CD4-positive, alpha-beta T cell treated with Interleukin-6 for 4 hours (primary cell): ENCODE results near the gene ZBTB7B.
A peak's percentile ranks its signal among the peaks of the same experiment; 100 is the strongest.

Experiments used
- DNase-seq: peaks from one replicate; pipeline ENCODE4 v3.0.0-alpha.2; 2020; ENCODE audit warnings: mixed read lengths

The ZBTB7B gene

GRCh38 chr1:155062702-155063411 lies 60.3 kb downstream of the ZBTB7B start:
- peak; percentile 81 for DNase-seq

- DNase-seq = peak; percentile 89
Measured at GRCh38 chr1:155063550-155064110, 61.0 kb downstream of the ZBTB7B start, which contains the start of gene EFNA4. Gene EFNA4 (plus strand): TSS chr1:155063740. CDS start chr1:155063824, 84 bp downstream.

DNA sequence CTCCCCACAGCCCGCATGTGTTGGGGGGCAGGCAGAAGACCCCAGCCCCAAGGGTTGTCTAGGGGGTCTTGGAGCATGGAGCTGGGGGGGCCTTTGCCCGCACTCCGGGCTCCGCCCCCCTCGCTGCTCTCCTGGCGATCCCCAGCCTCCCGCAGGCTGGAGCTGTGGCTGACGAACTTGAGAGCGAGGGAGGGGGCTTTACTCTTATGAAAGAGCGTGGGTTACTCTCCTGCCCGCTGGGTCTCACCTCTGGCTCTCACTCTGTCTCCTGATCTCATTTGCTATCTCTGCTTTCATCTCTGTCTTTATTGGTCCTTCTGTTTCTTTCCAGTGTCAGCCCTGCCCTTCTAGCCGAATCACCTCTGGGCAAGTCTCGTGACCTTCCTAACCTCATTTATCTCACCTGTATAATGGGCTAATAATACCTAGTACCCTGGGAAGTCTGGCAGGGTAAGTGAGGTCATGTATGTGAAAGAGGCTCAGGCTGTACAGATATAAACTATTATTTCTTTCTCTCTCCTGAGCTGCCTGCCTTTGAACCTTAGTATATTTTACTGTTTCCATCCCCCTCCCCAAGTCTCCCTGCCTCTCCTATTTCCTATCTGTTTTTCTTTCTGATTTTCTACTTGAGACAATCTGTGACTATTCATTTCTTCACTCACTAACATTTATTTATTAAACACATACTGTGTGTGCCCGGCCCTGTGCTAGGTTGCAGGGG lies 61.7 kb downstream of the ZBTB7B start:
- no peak for DNase-seq

GRCh38 chr1:155064832-155065429 lies 62.3 kb downstream of the ZBTB7B start:
- no peak for DNase-seq

DNA sequence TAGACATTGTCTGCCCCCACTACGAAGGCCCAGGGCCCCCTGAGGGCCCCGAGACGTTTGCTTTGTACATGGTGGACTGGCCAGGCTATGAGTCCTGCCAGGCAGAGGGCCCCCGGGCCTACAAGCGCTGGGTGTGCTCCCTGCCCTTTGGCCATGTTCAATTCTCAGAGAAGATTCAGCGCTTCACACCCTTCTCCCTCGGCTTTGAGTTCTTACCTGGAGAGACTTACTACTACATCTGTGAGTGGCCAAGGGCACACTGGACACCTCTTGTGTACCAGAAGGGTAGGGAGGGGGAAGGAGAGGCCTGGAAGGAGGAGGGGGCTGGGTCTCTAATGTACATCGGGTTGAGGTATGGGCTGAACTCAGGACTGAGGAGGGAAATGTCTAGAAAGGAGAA lies 64.2 kb downstream of the ZBTB7B start:
- DNase-seq = no peak
